HEK293T (cell line): ENCODE results near the gene CIDEA.

ENCODE experiments used
- ELF4 ChIP-seq: fragments of 450-650 bp; IDR thresholded peaks from 2 replicates; pipeline ENCODE4 v1.6.1; 2017; ENCODE audit warnings: antibody characterized with exemption
- PKNOX1 ChIP-seq: fragments of 450-650 bp; IDR thresholded peaks from 2 replicates; pipeline ENCODE4 v1.6.1; 2016
- SP1 ChIP-seq: fragments of 450-650 bp; IDR thresholded peaks from 2 replicates; pipeline ENCODE4 v1.6.1; 2017
- ZNF384 ChIP-seq: fragments of 450-650 bp; IDR thresholded peaks from 2 replicates; pipeline ENCODE4 v1.6.1; 2016

GRCh38 chr18:12231040-12231882 lies 22.9 kb upstream of the CIDEA start:
- TF ChIP-seq SP1 = no peak
- no peak for TF ChIP-seq PKNOX1
- no peak for TF ChIP-seq ZNF384
- TF ChIP-seq ELF4 = no peak
